GM19035 (cell line): ENCODE measurements around the gene FBXO42.
"Not testable (repeated sequence)": the region's sequence is repeated elsewhere in the genome, so short reads cannot be mapped to it uniquely, and the experiment has no call there.

ENCODE experiments used
- ATAC-seq: cut with Tn5 transposase; IDR thresholded peaks from one replicate; pipeline ENCODE4 v1.9.1; 2021; ENCODE audit not compliant: unreplicated experiment

The FBXO42 gene

DNA sequence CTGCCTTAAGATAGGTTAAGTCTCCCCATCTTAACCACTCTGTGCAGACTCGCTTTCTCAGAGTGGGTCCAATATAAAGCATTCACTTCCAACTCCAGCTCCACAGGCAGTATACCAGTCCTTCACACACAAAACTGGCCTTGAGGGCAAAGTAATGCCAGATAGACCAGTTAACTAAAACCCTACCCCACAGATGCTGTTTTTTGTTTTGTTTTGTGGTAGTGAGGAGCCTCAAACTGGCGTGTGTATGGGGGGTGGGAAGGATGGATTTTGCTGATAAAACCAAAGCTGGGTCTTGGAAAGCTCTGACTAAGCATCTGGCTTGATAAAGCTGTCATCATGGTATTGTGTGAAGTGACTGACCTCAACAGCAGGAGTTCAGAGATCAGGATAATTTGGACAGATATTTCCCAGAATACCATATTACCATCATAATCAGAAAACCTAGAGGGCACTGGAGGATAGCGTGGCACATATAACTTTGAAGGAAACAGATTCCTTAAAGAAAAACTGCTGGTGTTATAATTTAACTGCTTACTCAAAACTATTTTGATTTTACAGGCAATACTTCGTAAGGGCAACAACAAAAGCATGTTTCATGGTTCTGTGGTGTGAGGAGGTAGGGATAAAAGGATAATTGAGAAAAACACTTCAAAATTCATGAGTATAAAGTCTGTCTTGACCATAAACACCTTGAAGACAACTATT, 85.7 kb downstream of the FBXO42 start:
- ATAC-seq = no peak

DNA sequence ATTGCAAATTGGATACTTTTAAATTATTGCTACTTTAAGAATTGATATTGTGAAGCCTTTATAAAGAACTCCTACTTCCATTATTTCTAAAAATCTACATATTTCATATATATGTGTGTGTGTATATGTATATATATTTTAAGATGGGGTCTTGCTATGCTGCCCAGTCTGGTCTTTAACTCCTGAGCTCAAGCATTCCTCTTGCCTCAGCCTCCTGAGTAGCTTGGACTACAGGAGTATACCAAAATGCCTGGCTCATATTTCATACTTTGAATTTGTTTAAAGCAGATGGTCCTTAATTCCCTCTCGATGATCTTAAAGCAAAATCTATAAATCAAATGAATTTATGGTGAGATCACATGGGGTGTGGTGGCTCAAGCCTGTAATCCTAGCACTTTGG, 90.2 kb downstream of the FBXO42 start:
- ATAC-seq = no peak

DNA sequence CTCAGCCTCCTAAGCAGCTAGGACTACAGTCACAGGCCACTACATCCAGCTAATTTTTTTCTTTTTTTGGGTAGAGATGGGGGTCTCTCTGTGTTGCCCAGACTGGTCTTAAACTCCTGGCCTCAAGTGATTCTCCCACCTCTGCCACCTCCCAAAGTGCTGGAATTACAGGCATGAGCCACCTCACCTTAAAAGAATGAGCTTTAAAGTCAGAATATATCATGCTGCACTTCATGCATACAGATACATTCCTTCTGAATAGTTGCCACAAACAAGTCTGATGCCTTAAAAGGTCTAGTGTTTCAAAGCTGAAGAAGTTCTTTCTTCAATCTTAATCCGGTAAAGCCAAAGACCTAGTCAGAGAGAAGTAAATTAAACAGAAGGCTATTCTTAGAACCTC, 91.5 kb downstream of the FBXO42 start:
- no peak for ATAC-seq

DNA sequence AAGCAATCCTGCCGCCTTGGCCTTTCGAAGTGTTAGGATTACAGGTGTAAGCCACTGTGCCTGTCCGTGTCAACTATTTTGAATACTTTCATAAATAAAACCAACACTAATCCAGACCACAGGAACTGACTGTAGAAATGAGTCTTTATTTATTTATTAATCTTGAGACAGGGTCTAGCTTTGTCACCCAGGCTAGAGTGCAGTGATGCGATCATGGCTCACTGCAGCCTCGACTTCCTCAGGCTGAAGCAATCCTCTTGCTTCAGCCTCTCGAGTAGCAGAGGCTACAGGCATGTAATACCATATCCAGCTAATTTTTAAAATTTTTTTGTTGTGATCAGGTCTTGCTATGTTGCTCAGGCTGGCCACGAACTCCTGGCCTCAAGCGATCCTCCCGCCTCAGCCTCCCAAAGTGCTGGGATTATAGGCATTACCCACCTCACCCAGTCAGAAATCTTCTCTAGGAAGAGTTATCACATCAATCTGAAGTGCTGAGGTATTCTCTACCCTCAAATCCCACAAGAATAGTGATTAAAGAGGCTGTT, 93.6 kb downstream of the FBXO42 start:
- ATAC-seq = no peak

DNA sequence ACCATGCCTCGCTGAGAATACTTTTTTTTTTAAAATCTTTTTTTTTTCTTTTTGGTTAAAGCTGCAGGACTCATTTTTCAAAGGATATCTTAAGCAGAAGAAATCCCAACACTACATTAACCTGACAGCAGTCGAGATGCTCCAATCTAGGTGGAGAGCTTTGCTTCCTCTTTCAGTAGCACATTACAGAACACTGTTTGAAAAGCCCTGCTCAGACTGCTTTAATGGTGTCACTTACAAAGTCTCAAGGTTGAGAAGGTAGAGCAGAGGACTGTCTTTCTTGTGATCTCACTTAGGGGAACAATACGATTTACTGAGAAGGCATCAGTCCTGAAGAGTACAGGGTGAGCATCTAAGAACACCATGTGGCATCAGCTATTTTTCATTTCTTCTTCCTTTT, 94.3 kb downstream of the FBXO42 start:
- ATAC-seq = no peak

DNA sequence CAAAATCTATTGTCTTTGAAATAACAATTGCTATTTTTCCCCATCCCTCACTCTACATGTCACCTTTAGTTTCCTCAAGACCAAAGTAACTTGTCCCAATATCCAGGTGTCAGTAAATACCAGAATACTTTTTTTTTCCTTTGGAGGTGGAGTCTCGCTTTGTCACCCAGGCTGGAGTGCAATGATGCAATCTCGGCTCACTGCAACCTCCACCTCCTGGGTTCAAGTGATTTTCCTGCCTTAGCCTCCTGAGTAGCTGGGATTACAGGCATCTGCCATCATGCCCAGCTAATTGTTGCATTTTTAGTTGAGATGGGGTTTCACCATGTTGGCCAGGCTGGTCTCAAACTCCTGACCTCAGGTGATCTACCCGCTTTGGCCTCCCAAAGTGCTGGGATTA, 94.7 kb downstream of the FBXO42 start:
- ATAC-seq = not testable (repeated sequence)

DNA sequence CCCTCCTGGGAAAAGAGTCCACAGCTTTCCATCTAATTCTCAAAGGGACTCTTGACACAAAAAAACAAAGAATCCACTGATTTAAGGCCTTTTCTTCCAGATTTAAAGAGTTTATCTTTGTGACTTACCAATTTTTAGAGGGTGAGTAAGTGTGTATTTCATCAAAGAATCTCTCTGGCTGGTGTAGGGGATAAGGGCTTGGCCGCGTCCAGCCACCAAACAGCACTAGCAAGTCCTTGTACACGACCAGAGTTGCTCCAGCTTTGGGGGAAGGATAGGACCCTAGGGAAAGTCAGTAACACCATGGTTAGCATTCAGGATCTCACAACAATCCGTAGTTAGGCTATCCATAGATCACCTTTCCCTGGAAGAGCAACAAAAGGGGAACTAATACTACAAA, 95.8 kb downstream of the FBXO42 start:
- no peak for ATAC-seq

DNA sequence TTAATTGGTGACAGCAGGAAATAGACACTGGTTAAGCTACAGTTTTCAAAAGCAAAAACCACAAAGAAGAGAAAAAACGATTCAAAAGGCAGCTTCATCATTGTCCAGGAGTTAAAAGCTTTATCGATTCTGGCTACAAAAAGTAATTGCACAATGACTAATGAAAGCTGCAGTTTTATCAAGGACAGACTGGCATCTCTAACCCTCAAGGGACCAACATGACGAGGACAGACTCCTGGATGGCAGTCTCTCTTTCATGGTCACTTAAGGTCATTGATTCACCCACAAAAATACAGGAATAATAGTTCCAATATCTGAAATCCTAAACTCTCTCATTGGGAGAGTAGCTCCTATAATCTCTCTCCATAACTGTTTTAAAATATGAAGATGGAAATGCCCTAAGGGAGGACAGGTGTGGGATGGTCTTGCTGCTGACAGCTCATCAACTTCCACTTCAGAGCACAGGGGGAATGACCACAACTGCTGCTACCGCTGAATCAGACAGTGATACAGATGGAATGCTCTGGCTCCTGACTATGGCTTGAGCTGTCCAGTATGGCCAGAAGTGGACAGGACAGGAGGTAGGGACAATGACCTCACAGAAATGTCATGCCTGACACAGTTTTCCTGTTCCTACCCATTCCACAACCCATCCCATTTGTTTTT, 97.9 kb downstream of the FBXO42 start:
- ATAC-seq = no peak

DNA sequence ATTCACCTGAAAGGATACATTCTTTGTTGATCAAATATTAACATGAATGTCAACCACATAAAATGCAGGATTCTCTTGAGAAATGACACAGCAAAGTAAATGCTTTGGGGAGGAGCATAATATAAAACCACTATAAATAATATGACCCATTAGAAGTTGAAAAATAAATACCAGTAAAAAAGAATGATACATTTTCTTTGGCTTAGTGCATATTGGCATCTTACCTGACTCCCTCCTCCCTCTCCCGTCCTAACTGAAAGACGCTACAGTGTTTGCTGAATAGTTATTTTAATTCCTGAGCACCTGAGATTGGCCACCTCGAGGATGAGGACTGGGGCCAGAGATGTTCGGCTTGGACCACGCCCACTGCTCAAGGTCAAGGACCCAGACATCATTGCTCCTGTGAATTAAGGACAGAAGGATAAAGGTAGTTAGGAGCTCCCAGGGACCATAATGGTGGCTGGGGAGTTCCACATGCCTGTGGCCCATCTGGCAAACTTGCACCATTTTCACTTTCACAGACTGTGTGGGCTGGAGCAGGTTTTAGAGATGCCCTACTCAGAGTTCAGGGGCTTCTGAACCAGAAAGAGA, 98.9 kb downstream of the FBXO42 start:
- ATAC-seq = no peak

DNA sequence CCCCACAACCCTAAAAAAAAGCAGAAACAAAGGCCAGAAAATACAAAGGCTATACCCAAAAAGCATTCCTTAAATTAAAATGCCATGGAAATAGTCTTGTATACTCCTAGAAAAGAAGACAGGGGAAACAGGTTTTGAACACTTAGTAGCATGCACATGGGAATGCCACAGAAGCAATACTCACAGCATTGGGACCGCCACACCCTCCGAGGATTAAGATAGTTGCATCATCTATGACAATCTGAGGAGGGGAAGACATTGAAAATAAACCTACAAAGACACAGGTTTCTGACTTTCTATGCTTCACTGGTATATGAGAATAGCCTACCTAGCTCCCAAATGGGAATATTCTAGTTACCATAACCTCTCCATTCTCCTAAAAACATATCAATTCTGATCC, 99.4 kb downstream of the FBXO42 start:
- ATAC-seq = no peak

DNA sequence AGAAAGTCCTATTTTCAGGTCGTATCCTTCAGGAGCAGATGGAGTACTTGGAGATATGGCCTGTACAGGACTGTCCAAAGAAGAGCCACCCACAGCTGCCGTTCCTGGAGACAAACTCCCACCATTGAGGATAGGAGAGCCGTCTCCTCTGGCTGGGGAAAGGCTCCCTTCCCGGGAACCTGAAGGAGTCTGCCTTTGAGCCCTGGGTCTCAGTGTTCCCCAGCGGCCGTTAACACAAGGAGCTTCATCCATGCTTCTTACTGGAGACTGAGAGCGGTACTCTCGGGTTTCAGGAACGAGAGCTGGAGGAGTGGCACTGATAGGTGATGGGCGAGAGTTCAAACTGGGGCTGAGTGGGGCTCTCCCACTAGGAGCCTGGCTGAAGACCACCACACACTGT, 100.9 kb downstream of the FBXO42 start:
- ATAC-seq = no peak

DNA sequence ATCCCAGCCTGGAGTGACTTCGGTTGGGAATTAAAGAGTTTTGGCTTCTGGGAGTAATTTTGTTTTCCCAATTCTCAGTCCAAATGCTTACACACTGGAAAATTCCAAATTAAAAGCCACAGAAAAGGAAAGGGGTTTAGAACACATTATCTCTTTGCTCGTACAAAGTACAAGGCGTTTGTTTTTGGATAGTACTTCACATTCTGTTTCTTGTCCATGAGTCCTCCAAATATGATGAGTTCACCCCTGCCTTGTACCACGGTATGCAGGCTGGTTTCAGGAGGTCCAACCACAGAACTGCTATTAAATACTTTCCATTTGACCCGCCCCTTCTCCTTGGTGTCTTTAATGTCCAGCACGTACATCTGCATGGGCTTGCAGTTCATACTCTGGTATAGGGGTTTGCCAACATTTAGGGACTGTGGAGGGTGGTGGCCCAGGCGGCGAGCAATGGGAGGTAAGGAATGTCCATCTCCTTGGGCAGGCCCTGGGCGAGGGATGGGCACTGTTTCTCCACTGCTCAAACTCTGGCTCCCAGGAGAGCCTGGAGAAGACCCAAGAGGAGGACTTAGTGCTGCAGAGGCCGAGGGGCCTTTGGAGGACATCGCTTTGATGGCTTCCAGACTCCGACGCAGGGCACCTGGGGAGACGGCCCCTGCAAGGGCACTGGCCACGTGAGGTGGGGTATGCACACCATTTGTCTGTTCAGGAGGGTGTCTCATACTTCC, 101.6 kb downstream of the FBXO42 start:
- no peak for ATAC-seq

DNA sequence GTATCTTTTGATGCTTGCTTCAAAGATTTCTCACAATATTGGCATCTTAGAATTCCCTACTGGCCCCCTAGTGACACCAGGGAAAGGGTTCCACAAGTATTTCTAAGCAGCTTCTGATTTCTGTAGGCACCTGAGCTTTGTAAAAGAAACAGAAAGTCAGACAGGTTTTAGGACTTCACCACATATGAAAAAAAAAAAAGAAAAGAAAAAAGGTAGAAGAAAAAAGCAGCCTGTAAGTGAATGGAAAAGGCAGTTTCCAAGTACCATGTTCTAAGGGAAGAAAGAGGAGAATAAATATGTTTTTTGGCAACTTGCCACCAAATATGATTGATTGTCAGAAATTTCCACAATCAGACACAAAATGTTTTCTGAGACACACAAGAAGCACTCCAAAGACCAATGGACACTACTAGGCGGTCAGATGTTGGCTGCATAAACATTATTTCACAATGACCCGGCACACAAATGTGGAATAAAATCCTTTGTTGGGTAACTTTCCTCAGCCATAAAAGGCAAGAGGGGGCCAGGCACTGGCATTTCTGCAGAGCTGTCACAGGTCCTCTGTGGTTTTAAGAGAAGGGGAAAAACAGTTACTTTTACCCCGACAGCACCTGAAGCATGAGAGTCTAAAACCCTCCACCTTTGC, 102.6 kb downstream of the FBXO42 start:
- ATAC-seq = no peak

DNA sequence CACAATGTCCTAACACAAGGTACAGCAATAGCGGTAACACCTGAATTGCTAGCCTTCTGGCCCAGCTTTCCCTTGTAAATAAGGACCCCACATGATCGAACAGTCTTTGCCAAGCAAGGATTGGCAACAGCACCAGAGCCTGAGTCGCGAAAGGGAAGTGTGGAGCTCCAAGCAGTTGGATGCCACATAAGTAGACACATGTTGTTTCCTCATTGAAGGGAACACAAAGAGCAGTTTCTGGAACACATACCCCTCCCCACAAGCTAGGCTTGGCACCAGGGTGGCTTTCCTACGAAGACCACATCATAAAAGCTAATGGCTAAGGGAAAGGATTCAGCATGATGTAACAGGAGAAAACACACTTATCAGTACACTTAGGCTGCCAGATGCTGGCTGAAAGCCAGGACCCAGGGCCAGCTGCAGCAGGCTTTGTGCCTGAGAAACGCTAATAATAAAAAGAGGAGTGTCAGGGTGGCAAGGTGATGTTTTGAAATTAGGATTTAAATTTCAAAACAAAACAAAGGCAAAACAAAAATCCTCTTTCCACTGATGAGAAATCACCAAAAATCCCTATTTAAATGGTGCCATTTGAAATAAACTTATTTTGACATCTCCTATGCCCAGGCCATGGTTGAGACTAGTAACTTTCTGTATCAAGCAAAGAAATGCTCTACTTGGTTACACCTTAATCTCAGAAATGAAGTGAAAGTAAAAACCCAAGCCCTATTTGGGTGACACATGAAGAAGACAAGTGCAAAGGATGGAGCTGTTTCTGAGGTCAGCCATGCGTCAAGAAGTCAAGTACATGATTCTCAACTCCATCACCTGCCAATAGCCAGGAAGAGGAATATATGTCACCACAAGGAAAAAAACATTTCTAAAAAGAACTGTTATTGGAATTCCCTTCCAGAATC, 103.4 kb downstream of the FBXO42 start:
- ATAC-seq = no peak

DNA sequence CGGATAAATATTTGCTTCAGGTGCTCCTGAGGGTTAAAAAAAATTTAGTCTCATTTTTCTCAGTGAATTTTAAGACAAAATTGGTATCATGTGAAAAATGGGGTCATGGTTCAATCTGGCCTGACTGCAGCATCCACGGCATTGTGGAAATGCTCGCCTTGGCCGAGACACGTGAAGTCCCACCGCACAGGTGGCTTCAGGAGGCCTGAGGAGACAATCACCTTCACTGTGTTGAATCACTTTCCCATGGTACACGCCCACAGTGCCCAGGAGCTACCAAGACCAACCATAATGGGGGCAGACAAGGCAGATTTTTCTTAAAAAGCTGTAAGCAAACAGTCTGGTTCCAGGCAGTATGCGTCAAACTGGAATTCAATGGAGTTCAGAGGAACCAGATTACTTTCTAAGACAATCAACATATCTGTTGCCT, 104.3 kb downstream of the FBXO42 start:
- no peak for ATAC-seq

DNA sequence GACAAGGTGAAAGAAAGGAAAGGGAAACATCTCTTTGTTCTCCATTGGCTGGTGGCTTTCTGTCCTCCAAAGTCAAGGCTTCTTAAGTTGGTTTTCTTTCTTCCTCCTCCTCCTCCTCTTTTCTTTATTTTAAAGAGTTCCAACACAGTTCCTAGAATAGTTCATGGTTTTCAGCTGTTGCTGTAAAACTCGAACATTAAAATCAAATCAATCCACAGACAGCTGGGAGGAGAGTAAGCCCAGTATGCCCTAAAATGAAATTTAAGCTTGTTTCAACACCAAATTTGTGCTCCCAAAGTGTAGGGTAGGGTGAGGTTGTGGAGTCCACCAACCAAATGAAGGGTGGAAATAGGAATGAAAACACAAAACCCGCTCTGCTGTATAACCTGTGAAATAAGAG, 104.8 kb downstream of the FBXO42 start:
- ATAC-seq = no peak

DNA sequence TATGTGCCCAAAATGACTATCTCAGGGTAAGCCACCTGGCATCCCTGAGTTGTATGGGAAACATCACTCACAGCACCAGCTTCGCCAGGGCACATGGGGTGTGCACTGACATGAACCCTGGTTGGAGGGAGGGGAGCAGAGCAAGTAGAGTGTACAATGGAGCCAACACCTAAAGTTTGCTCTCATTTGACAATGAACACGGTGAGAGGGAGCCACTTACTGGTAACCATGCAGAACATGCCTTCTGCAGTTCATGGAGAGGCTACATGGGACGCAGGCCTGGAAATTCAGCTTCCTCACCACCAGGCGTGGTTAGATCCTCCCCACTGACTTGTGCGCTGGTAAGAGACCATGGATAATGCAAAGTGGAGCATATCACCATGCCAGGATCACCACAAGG, 105.3 kb downstream of the FBXO42 start:
- no peak for ATAC-seq

DNA sequence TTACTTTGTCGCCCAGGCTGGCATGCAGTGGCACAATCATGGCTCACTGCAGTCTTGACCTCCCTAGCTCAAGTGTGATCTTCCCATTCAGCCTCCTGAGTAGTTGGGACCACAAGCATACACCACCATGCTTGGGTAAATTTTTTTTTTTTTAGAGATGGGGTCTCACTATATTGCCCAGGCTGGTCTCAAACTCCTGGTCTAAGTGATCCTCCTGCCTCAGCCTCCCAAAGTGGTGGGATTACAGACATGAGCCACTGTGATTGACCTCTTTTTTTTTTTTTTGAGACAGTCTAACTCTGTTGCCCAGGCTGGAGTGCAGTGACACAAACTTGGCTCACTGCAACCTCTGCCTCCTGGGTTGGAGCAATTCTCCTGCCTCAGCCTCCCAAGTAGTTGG, 106.0 kb downstream of the FBXO42 start:
- not testable (repeated sequence) for ATAC-seq

DNA sequence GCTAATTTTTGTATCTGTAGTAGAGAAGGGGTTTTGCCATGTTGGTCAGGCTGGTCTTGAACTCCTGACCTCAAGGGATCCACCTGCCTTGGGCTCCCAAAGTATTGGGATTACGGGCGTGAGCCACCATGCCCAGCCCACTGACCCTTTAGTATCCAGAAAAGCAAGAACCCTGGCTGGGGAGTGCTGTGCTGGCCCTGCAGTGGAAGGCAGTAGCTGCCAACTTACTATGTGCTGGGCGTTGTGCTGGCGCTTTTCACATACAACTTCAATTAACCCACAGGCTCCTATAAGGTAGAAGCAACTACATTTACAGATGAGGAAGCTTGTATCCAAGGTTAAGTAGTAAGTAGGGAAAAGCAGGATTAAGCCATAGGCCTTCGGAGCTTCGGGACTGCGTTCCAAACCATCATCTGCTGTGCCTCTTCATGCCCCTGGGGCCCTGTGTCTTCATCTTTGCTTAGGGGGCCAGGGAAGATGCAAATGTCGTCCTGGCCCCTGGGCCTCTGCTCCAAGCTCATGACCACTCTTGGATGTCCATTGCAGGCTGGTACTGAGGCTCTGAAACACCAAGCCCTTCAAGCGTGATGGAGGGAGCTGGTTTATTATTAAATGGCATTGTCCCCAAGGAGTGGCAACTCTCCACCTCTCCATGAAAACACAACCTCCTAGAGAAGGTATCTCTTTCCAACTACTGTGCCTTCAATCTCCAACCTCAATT, 106.6 kb downstream of the FBXO42 start:
- no peak for ATAC-seq
